Measurements from ENCODE around the gene CTSD. TPM values are rescaled to one million over a fixed set of nuclear protein-coding genes. Genes with fewer than 3 reads are reported as not detected.

CTSD gene
- total and polyA plus RNA-seq, 2 of the 4 experiments (the other 2 are of a cell fraction): 39.8 to 166 TPM

DNA sequence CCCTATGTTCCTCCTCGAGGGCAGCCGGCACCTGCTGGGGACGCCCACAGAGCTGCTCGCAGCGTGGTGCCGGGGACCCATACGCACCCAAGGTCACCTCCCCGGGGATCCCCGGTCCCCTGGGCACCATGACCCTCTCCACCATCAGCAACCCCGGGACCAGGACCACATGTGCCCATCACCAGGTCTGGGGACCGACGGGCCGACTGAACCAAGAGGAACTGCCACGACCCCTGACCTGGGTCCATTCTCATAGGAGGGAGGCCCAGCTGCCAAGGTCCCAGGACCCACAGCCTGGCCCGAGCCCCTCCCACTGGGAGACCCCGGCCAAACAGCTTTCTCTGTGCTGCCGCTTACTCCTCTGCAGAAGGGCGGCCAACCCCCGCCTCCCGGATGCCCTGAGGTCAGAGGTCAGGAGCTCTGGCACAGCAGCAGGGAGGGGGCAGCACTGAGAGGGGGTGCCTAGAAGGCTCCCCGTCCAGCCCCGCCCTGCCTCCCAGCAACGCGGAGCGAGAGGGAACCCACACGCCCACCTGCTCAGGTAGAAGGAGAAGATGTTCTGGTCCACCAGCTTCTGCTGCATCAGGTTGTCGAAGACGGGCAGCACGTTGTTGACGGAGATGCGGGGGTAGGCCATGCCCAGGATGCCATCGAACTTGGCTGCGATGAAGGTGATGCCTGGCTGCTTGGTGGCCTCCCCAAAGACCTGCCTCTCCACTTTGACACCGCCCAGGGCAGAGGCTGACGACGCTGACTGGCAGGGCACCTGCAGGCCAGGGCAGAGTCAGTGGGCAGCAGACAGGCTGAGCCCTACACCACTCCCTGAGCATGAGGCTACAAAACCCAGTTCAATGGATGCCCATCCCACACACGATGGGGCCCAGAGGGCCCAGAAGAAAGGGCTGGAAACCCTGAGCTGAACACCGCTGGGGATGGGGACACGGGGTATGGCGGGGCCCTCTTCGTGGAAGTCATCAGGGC, 6.6 kb downstream of the CTSD start:
- Histone ChIP-seq H2BK20ac (ENCODE audit: low read depth, low read length) (no peak overlapping the region), H3K9me3 (ENCODE audit: control insufficient read depth, insufficient read depth, low read length) (no peaks in the 10 kb centered on the region), H3K79me1 (ENCODE audit: low read depth in 1 of 2, low read length in 2 of 2) (peaks cover 0 to 24% of the 10 kb centered on the region in 2 experiments; a peak in 2 of 4 replicates), H2AK9ac (replicated peaks; ENCODE audit: low read depth, low read length, poor library complexity) (no peak overlapping the region), H3K27me3 (ENCODE audit: control insufficient read depth, insufficient read depth, low read length) (no peaks in the 10 kb centered on the region), H3K27ac (ENCODE audit: insufficient read depth, low read length) (no peak overlapping the region), H4K5ac (ENCODE audit: low read depth, low read length) (no peak overlapping the region), H3K9ac (ENCODE audit: low read depth, low read length) (no peak overlapping the region), H4K8ac (ENCODE audit: low read depth in 2 of 2, low read length in 2 of 2) (no peak overlapping the region), H2BK15ac (ENCODE audit: low read depth, low read length) (no peak overlapping the region), H3K18ac (ENCODE audit: low read depth, low read length) (no peak overlapping the region), H3K56ac (ENCODE audit: extremely low read depth, insufficient read depth, low read length) (no peak overlapping the region), H3K36me3 (ENCODE audit: control insufficient read depth, insufficient read depth, low read length) (peaks cover 48% of the 10 kb centered on the region; the same call in 1 of the 2 replicates), H3K9me1 (ENCODE audit: insufficient read depth, low read length) (no peaks in the 10 kb centered on the region; the same call in 1 of the 2 replicates), H3K14ac (replicated peaks; ENCODE audit: low read depth, low read length) (no peak overlapping the region), H3K4me1 (ENCODE audit: control insufficient read depth, insufficient read depth, low read length) (peaks cover 13% of the 10 kb centered on the region), H3K23ac (ENCODE audit: low read depth, low read length) (no peak overlapping the region), H3K4me2 (ENCODE audit: low read depth, low read length) (no peak overlapping the region), H4K91ac (ENCODE audit: insufficient read depth, low read depth, low read length) (no peak overlapping the region), H3K4ac (ENCODE audit: low read depth, low read length) (no peak overlapping the region), H4K20me1 (ENCODE audit: insufficient read depth, low read length) (peaks cover 16% of the 10 kb centered on the region), H2BK120ac (ENCODE audit: low read depth, low read length) (no peak overlapping the region), H3K4me3 (ENCODE audit: insufficient read depth, low read depth, low read length) (no peak overlapping the region), H2BK5ac (ENCODE audit: low read depth, low read length, poor library complexity, severe bottlenecking) (no peak overlapping the region), H2AK5ac (ENCODE audit: low read depth, low read length) (no peak overlapping the region), H2AFZ (replicated peaks; ENCODE audit: low read length, poor library complexity) (no peak overlapping the region)
- BruUV-seq (replicated peaks): no TSS peak
- dilution Hi-C loops (cut with HindIII; ENCODE audit: low sequenced_read_pairs, unreplicated experiment) (no loop called here), in situ Hi-C loops (cut with MboI; ENCODE audit: low sequenced_read_pairs) (no loop called here), intact Hi-C loops (cut with micrococcal nuclease) (no loop called here)
- 89% methylated on average over 17 of the region's 41 CpGs; no CpG with 5 or more reads in 1 of the 2 experiments for WGBS, 2 experiments (ENCODE audit: extremely low coverage in 2 of 2, insufficient read length in 1 of 2)
- ChIA-PET CTCF (interaction anchor here (0.6 kb wide), 1 partner anchor 652 kb away, joined by 3 read pairs; no protein-coding TSS in a partner anchor), POLR2A (ENCODE audit: unreplicated experiment) (no interaction called here)
- ATAC-seq (ENCODE audit: low read depth): no peak
- no peak for TF ChIP-seq ELK1 (IDR thresholded peaks at IDR 0.05; ENCODE audit: borderline replicate concordance, low read depth, low read length)
- TF ChIP-seq, protein P1, sequence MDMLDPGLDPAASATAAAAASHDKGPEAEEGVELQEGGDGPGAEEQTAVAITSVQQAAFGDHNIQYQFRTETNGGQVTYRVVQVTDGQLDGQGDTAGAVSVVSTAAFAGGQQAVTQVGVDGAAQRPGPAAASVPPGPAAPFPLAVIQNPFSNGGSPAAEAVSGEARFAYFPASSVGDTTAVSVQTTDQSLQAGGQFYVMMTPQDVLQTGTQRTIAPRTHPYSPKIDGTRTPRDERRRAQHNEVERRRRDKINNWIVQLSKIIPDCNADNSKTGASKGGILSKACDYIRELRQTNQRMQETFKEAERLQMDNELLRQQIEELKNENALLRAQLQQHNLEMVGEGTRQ (IDR thresholded peaks at IDR 0.05; ENCODE audit: low read depth, low read length): no peak
- TF ChIP-seq BHLHE40 (IDR thresholded peaks at IDR 0.05; ENCODE audit: low read depth, low read length): no peak
- TF ChIP-seq SMC3 (IDR thresholded peaks at IDR 0.05; ENCODE audit: low read depth, low read length): no peak
- TF ChIP-seq RCOR1 (IDR thresholded peaks at IDR 0.05; ENCODE audit: insufficient replicate concordance, low read length): no peak
- no peak for TF ChIP-seq RFX5 (IDR thresholded peaks at IDR 0.05; ENCODE audit: low read depth, low read length)
- TF ChIP-seq FOS (IDR thresholded peaks at IDR 0.05; ENCODE audit: low read depth, low read length): no peak
- TF ChIP-seq CTCF (conservative IDR thresholded peaks at IDR 0.05; ENCODE audit: low read depth, low read length): no peak
- no peak for DNase-seq

Measured in IMR-90 (cell line).